NCI-H774 (cell line): ENCODE measurements around the gene KRTAP3-2.

Experiments
- DNase-seq: peaks from one replicate; lab custom pipeline; 2025; lab: John Stamatoyannopoulos, UW

Gene KRTAP3-2

GRCh38 chr17:40963838-40964237, 35.9 kb downstream of the KRTAP3-2 start:
- DNase-seq, result no peak

GRCh38 chr17:40962059-40962561, 37.6 kb downstream of the KRTAP3-2 start:
- DNase-seq, result no peak

- no peak for DNase-seq
Observed at GRCh38 chr17:40961591-40961990, 38.1 kb downstream of the KRTAP3-2 start.

GRCh38 chr17:40960144-40960543, 39.6 kb downstream of the KRTAP3-2 start:
- DNase-seq, result no peak

GRCh38 chr17:40958086-40958953, 41.4 kb downstream of the KRTAP3-2 start:
- peak; percentile 22 for DNase-seq

- DNase-seq, result no peak
Observed at GRCh38 chr17:40956401-40957254, 43.1 kb downstream of the KRTAP3-2 start.

- no peak for DNase-seq
Observed at GRCh38 chr17:40953881-40954280, 45.8 kb downstream of the KRTAP3-2 start.

- no peak for DNase-seq
Observed at GRCh38 chr17:40952661-40953060, 47.0 kb downstream of the KRTAP3-2 start.

GRCh38 chr17:40952154-40952553, 47.6 kb downstream of the KRTAP3-2 start:
- no peak for DNase-seq

GRCh38 chr17:40951011-40951622, 48.6 kb downstream of the KRTAP3-2 start:
- no peak for DNase-seq

- peak; percentile 9 for DNase-seq
Observed at GRCh38 chr17:40950176-40950575, 49.5 kb downstream of the KRTAP3-2 start.

GRCh38 chr17:40949418-40949817, 50.3 kb downstream of the KRTAP3-2 start:
- peak; percentile 20 for DNase-seq
